ENCODE results near the gene MYO5A.

DNA sequence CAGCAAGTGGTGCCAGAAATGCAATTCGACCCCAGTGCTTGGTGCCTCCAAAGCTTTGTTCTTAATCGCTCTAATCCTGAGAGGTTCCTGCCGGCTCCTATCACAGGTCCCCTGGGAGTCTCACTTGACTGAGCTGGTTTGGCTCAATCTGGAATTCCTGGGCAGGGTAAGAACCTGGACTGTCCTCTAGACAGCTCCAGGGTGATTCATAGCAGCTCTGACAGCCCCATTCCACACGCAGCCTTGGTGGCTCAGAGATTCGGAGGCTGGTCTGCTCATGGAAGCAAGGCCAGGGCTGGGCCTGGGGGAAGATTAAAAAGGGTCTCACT is 271.0 kb downstream of the MYO5A start:
- TF ChIP-seq, protein P1, sequence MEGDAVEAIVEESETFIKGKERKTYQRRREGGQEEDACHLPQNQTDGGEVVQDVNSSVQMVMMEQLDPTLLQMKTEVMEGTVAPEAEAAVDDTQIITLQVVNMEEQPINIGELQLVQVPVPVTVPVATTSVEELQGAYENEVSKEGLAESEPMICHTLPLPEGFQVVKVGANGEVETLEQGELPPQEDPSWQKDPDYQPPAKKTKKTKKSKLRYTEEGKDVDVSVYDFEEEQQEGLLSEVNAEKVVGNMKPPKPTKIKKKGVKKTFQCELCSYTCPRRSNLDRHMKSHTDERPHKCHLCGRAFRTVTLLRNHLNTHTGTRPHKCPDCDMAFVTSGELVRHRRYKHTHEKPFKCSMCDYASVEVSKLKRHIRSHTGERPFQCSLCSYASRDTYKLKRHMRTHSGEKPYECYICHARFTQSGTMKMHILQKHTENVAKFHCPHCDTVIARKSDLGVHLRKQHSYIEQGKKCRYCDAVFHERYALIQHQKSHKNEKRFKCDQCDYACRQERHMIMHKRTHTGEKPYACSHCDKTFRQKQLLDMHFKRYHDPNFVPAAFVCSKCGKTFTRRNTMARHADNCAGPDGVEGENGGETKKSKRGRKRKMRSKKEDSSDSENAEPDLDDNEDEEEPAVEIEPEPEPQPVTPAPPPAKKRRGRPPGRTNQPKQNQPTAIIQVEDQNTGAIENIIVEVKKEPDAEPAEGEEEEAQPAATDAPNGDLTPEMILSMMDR (conservative IDR thresholded peaks at IDR 0.05; ENCODE audit: low read length): no peak
- TF ChIP-seq EZH2phosphoT487 (IDR thresholded peaks at IDR 0.05; ENCODE audit: borderline replicate concordance): no peak

Data from Loucy (cell line).